IMR-90 (cell line): ENCODE results near the gene TTLL11. TPM values are rescaled to one million over a fixed set of nuclear protein-coding genes. Genes with fewer than 3 reads are reported as not detected.
A peak's percentile ranks its signal among the peaks of the same experiment; 100 is the strongest.
"Not testable (repeated sequence)": the region's sequence is repeated elsewhere in the genome, so short reads cannot be mapped to it uniquely, and the experiment has no call there.

Experiments
- ATAC-seq: fragments of 200-7000 bp; cut with Tn5 transposase; 2 replicates; pipeline ENCODE4 v1.9.1; 2020; ENCODE audit warnings: low read depth, mild to moderate bottlenecking, moderate library complexity
- BruUV-seq: library from RNA; stranded (reverse); fragments of 400-500 nt; replicated peaks from 2 replicates; lab custom pipeline; 2021; lab: Mats Ljungman, UMichigan
- CTCF ChIA-PET: fragments of 300-600 bp; formaldehyde crosslinking; extraction: SDS; loops from one replicate; lab custom pipeline; 2021; ENCODE audit warnings: antibody characterized with exemption; lab: Yijun Ruan, JAX
- POLR2A ChIA-PET: fragments of 300-600 bp; sonication (Branson Sonifier 250); formaldehyde crosslinking; loops from one replicate; lab custom pipeline; 2022; ENCODE audit warnings: antibody characterized with exemption; ENCODE audit not compliant: unreplicated experiment; lab: Charles Lee
- DNase-seq: peaks from one replicate; pipeline ENCODE4 v3.0.0; 2013
- H2AFZ ChIP-seq: replicated peaks from 2 replicates; pipeline ENCODE3; 2013; ENCODE audit warnings: low read length, mild to moderate bottlenecking; ENCODE audit not compliant: poor library complexity
- H2AK5ac ChIP-seq: 2 replicates; pipeline ENCODE4 v1.6.1; 2013; ENCODE audit warnings: low read depth, low read length, inconsistent platforms
- H2AK9ac ChIP-seq: replicated peaks from 2 replicates; pipeline ENCODE3; 2013; ENCODE audit warnings: mild to moderate bottlenecking, low read depth, low read length, moderate library complexity; ENCODE audit not compliant: poor library complexity
- H2BK120ac ChIP-seq: 2 replicates; pipeline ENCODE4 v1.6.1; 2013; ENCODE audit warnings: low read depth, low read length, inconsistent platforms
- H2BK15ac ChIP-seq: 3 replicates; pipeline ENCODE4 v1.6.1; 2013; ENCODE audit warnings: low read depth, low read length, inconsistent platforms
- H2BK20ac ChIP-seq: 2 replicates; pipeline ENCODE4 v1.6.1; 2013; ENCODE audit warnings: low read depth, mild to moderate bottlenecking, inconsistent platforms, low read length, moderate library complexity
- H2BK5ac ChIP-seq: 2 replicates; pipeline ENCODE4 v1.6.1; 2013; ENCODE audit warnings: mild to moderate bottlenecking, low read depth, low read length, inconsistent platforms; ENCODE audit not compliant: poor library complexity, severe bottlenecking
- H3K14ac ChIP-seq: replicated peaks from 2 replicates; pipeline ENCODE4 v1.6.1; 2013; ENCODE audit warnings: low read depth, low read length, inconsistent platforms
- H3K18ac ChIP-seq: 2 replicates; pipeline ENCODE4 v1.6.1; 2013; ENCODE audit warnings: low read depth, low read length, control low read depth
- H3K23ac ChIP-seq: 2 replicates; pipeline ENCODE4 v1.6.1; 2013; ENCODE audit warnings: low read depth, low read length, inconsistent platforms
- H3K27ac ChIP-seq: 2 replicates; pipeline ENCODE4 v1.5.1; 2013; ENCODE audit warnings: mild to moderate bottlenecking, control low read depth, low read length; ENCODE audit not compliant: insufficient read depth
- H3K27me3 ChIP-seq: 2 replicates; pipeline ENCODE4 v1.6.1; 2013; ENCODE audit warnings: low read length; ENCODE audit not compliant: control insufficient read depth, insufficient read depth
- H3K36me3 ChIP-seq: 2 replicates; pipeline ENCODE4 v1.6.1; 2013; ENCODE audit warnings: low read length, mixed read lengths; ENCODE audit not compliant: control insufficient read depth, insufficient read depth
- H3K4ac ChIP-seq: 2 replicates; pipeline ENCODE4 v1.6.1; 2013; ENCODE audit warnings: low read depth, low read length, inconsistent platforms
- H3K4me1 ChIP-seq: 2 replicates; pipeline ENCODE4 v1.6.1; 2013; ENCODE audit warnings: low read length, mixed read lengths; ENCODE audit not compliant: control insufficient read depth, insufficient read depth
- H3K4me2 ChIP-seq: 2 replicates; pipeline ENCODE4 v1.6.1; 2013; ENCODE audit warnings: low read depth, mild to moderate bottlenecking, control low read depth, low read length, moderate library complexity
- H3K4me3 ChIP-seq: 2 replicates; pipeline ENCODE4 v1.5.1; 2013; ENCODE audit warnings: low read depth, mild to moderate bottlenecking, control low read depth, low read length, moderate library complexity; ENCODE audit not compliant: insufficient read depth
- H3K56ac ChIP-seq: 2 replicates; pipeline ENCODE4 v1.6.1; 2013; ENCODE audit warnings: low read length, inconsistent platforms; ENCODE audit not compliant: insufficient read depth; ENCODE audit errors: extremely low read depth
- H3K79me1 ChIP-seq, 2 experiments: 2 replicates each; pipeline ENCODE4 v1.6.1; 2013; ENCODE audit warnings: low read length in 2 of 2, inconsistent platforms in 1 of 2, low read depth in 1 of 2
- H3K9ac ChIP-seq: 2 replicates; pipeline ENCODE4 v1.6.1; 2013; ENCODE audit warnings: low read depth, low read length, control low read depth
- H3K9me1 ChIP-seq: 2 replicates; pipeline ENCODE4 v1.6.1; 2013; ENCODE audit warnings: low read length, inconsistent platforms; ENCODE audit not compliant: insufficient read depth
- H3K9me3 ChIP-seq: 2 replicates; pipeline ENCODE4 v1.6.1; 2013; ENCODE audit warnings: low read length; ENCODE audit not compliant: control insufficient read depth, insufficient read depth
- H4K20me1 ChIP-seq: 2 replicates; pipeline ENCODE4 v1.6.1; 2013; ENCODE audit warnings: low read length, inconsistent platforms; ENCODE audit not compliant: insufficient read depth
- H4K5ac ChIP-seq: 2 replicates; pipeline ENCODE4 v1.6.1; 2013; ENCODE audit warnings: mild to moderate bottlenecking, low read depth, low read length, control low read depth
- H4K8ac ChIP-seq, 2 experiments: 2 replicates each; pipeline ENCODE4 v1.6.1; 2013; ENCODE audit warnings: low read depth in 2 of 2, low read length in 2 of 2, control low read depth in 1 of 2, inconsistent platforms in 1 of 2
- H4K91ac ChIP-seq: 2 replicates; pipeline ENCODE4 v1.6.1; 2013; ENCODE audit warnings: low read depth, low read length, inconsistent platforms; ENCODE audit not compliant: insufficient read depth
- RAD21 ChIP-seq: IDR thresholded peaks from 2 replicates; pipeline ENCODE4 v1.6.1; 2012; ENCODE audit warnings: low read length, improper control_type of control experiment
- USF2 ChIP-seq: fragments of 150-350 bp; IDR thresholded peaks from 2 replicates; pipeline ENCODE4 v1.6.1; 2017; ENCODE audit warnings: mild to moderate bottlenecking, antibody characterized with exemption, low read length, low read depth
- WGBS, 2 experiments: methylation state at CpG; one replicate each; pipeline versions ENCODE4 v1.1.5 to v1.1.7; 2013; ENCODE audit warnings: missing lambda C conversion rate in 2 of 2; ENCODE audit not compliant: insufficient read length in 1 of 2; ENCODE audit errors: extremely low coverage in 2 of 2; 5-methylcytosine and 5-hydroxymethylcytosine counted together
- dilution Hi-C: fragments of 300-500 bp; cut with HindIII; formaldehyde crosslinking; loops from one replicate; pipeline ENCODE4 v1.14.3; 2018; ENCODE audit warnings: low sequenced_read_pairs; ENCODE audit not compliant: unreplicated experiment
- in situ Hi-C: fragments of 300-500 bp; cut with MboI; formaldehyde crosslinking; loops from 3 replicates; pipeline ENCODE4 v1.14.3; 2019; ENCODE audit warnings: low sequenced_read_pairs, inconsistent platforms, mixed read lengths
- intact Hi-C: fragments of 100-400 bp; cut with micrococcal nuclease; formaldehyde crosslinking; loops from 2 replicates; pipeline ENCODE4 v1.10.0; 2022
- polyA plus RNA-seq, 3 experiments: library from polyadenylated mRNA; depleted of rRNA; stranded (reverse); fragments of >200 nt; gene quantifications; 2 replicates each; pipeline ENCODE4 v1.2.3, GENCODE V29; 2012; ENCODE audit warnings: low replicate concordance in 1 of 3
- total RNA-seq: library from RNA; depleted of rRNA; stranded (reverse); fragments of >200 nt; gene quantifications from 2 replicates; pipeline ENCODE4 v1.2.3, GENCODE V29; 2012

Gene TTLL11
- total and polyA plus RNA-seq, 2 of the 4 experiments (the other 2 are of a cell fraction) = 2.0 to 4.6 TPM

DNA sequence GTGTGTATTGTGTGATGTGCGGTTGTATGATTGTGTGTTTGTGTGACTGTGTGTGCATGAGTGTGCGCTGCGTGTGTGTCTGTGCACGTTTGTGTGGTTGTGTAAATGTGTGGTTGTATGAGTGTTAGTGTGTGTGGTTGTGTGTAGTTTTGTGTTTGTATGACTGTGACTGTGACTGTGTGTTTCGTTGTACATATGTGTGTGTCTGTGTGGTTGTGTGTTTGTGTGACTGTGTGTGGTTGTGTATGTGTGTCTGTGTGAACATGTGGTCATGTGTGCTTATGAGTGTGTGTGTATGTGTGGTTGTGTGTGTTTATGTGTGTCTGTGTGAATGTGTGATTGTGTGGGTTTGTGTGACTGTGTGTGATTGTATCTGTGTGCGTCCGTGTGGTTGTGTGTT lies 197.8 kb downstream of the TTLL11 start:
- Histone ChIP-seq H2AK5ac (peak overlapping the region; percentile 97), H2AK9ac (no peak overlapping the region), H3K36me3 (no peaks in the 10 kb centered on the region), H4K91ac (peak overlapping the region; percentile 45; the same call in 1 of the 2 replicates), H3K27ac (no peak overlapping the region), H3K18ac (peak overlapping the region; percentile 58; the same call in 1 of the 2 replicates), H4K20me1 (no peaks in the 10 kb centered on the region; the same call in 1 of the 2 replicates), H3K4ac (peak overlapping the region; percentile 47), H4K8ac (peak overlapping the region; percentile 25 to 80; a peak in 3 of 4 replicates), H3K14ac (peak overlapping the region; percentile 39), H2BK20ac (peak overlapping the region; percentile 50), H3K9me3 (no peaks in the 10 kb centered on the region), H4K5ac (no peak overlapping the region), H3K27me3 (no peaks in the 10 kb centered on the region), H2AFZ (peak overlapping the region; percentile 52), H2BK15ac (peak overlapping the region; percentile 53; the same call in 1 of the 3 replicates), H3K23ac (no peak overlapping the region), H3K4me1 (peaks cover 6% of the 10 kb centered on the region), H3K4me3 (no peak overlapping the region), H3K4me2 (no peak overlapping the region), H2BK5ac (peak overlapping the region; percentile 79), H3K9ac (no peak overlapping the region), H3K79me1 (peaks cover 0 to 9% of the 10 kb centered on the region in 2 experiments; a peak in 1 of 4 replicates), H3K56ac (no peak overlapping the region), H3K9me1 (peaks cover 23% of the 10 kb centered on the region), H2BK120ac (peak overlapping the region; percentile 57; the same call in 1 of the 2 replicates)
- POLR2A ChIA-PET = no interaction called here
- no TSS peak for BruUV-seq
- no peak for TF ChIP-seq USF2
- no peak for TF ChIP-seq RAD21
- in situ Hi-C loops = no loop called here
- intact Hi-C loops = no loop called here
- dilution Hi-C loops = no loop called here
- WGBS, 2 experiments = 94% methylated on average over 2 of the region's 7 CpGs; no CpG with 5 or more reads in 1 of the 2 experiments
- no peak for ATAC-seq
- CTCF ChIA-PET = no interaction called here
- no peak for DNase-seq

DNA sequence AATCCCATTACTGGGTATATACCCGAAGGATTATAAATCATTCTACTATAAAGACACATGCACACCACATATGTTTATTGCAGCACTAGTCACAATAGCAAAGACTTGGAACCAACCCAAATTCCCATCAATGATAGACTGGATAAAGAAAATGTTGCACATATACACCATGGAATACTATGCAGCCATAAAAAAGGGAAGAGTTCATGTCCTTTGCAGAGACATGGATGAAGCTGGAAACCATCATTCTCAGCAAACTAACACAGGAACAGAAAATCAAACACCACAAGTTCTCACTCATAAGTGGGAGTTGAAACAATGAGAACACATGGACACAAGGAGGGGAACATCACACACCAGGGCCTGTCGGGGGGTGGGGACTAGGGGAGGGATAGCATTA lies 198.7 kb downstream of the TTLL11 start:
- H3K4ac ChIP-seq, H2BK120ac ChIP-seq, H3K9ac ChIP-seq, H2AK5ac ChIP-seq, intact Hi-C loops, CTCF ChIA-PET, dilution Hi-C loops, H2AFZ ChIP-seq, H4K91ac ChIP-seq, H4K5ac ChIP-seq, H4K8ac ChIP-seq, POLR2A ChIA-PET, ATAC-seq, H4K20me1 ChIP-seq, H2AK9ac ChIP-seq, H3K56ac ChIP-seq, H3K27me3 ChIP-seq, H3K18ac ChIP-seq, H3K4me2 ChIP-seq, in situ Hi-C loops, H3K4me3 ChIP-seq, H3K23ac ChIP-seq, H2BK5ac ChIP-seq, H3K36me3 ChIP-seq, H3K4me1 ChIP-seq, H3K9me3 ChIP-seq, H2BK15ac ChIP-seq, H3K27ac ChIP-seq, H3K14ac ChIP-seq, BruUV-seq, DNase-seq, H2BK20ac ChIP-seq, H3K79me1 ChIP-seq: not testable (repeated sequence)
- WGBS, 2 experiments = no CpG with 5 or more reads among the region's 2 CpGs
- H3K9me1 ChIP-seq = peaks cover 26% of the 10 kb centered on the region
